GM13976 (cell line): ENCODE results near the gene ATP2C2.
"Not testable (repeated sequence)": the region's sequence is repeated elsewhere in the genome, so short reads cannot be mapped to it uniquely, and the experiment has no call there.

Experiments used
- DNase-seq: peaks from one replicate; pipeline ENCODE4 v3.0.0; 2012; ENCODE audit warnings: low spot score
- CTCF ChIP-seq: IDR thresholded peaks from 2 replicates; pipeline ENCODE4 v1.5.1; 2012; ENCODE audit warnings: borderline replicate concordance, mild to moderate bottlenecking; ENCODE audit not compliant: insufficient read depth; ENCODE audit errors: extremely low read depth, missing control alignments, control extremely low read depth
- in situ Hi-C: fragments of 300-500 bp; cut with MboI; formaldehyde crosslinking; loops from one replicate; pipeline ENCODE4 v1.12.0; 2022; ENCODE audit warnings: low sequenced_read_pairs, mixed read lengths, inconsistent platforms; ENCODE audit not compliant: unreplicated experiment

ATP2C2 gene

GRCh38 chr16:84449156-84450140 lies 81.1 kb downstream of the ATP2C2 start:
- in situ Hi-C loops: no loop called here
- no peak for TF ChIP-seq CTCF
- DNase-seq: no peak

- DNase-seq: no peak
- in situ Hi-C loops: no loop called here
- TF ChIP-seq CTCF: no peak
Measured at GRCh38 chr16:84450176-84450865, 82.0 kb downstream of the ATP2C2 start.

GRCh38 chr16:84451010-84451676 lies 82.8 kb downstream of the ATP2C2 start:
- DNase-seq, in situ Hi-C loops: not testable (repeated sequence)

GRCh38 chr16:84451781-84452180 lies 83.4 kb downstream of the ATP2C2 start:
- in situ Hi-C loops: no loop called here
- no peak for DNase-seq
- TF ChIP-seq CTCF: no peak

GRCh38 chr16:84453061-84453752 lies 84.9 kb downstream of the ATP2C2 start:
- TF ChIP-seq CTCF: no peak
- DNase-seq: no peak
- in situ Hi-C loops: no loop called here

GRCh38 chr16:84454611-84455010 lies 86.3 kb downstream of the ATP2C2 start:
- no peak for TF ChIP-seq CTCF
- in situ Hi-C loops: no loop called here
- no peak for DNase-seq

- in situ Hi-C loops: no loop called here
- no peak for DNase-seq
- TF ChIP-seq CTCF: no peak
Measured at GRCh38 chr16:84455031-84455430, 86.7 kb downstream of the ATP2C2 start.
